Lower lobe of right lung (tissue), 2 donors: ENCODE measurements around the gene SMYD1. TPM values are rescaled to one million over a fixed set of nuclear protein-coding genes. Genes with fewer than 3 reads are reported as not detected.

Experiments
- ATAC-seq, 2 donors: fragments of 200-7000 bp; cut with Tn5 transposase; one replicate each; pipeline ENCODE4 v1.9.1; 2020 to 2022; ENCODE audit warnings: mild to moderate bottlenecking in 2 of 2, moderate library complexity in 2 of 2
- DNase-seq: peaks from one replicate; pipeline ENCODE4 v3.0.0-alpha.2; 2020
- H3K27ac ChIP-seq: fragments of 200-600 bp; one replicate; pipeline ENCODE4 v1.8.0; 2022
- H3K27me3 ChIP-seq: fragments of 200-600 bp; one replicate; pipeline ENCODE4 v1.8.0; 2022; ENCODE audit warnings: low read depth
- H3K36me3 ChIP-seq: fragments of 200-600 bp; one replicate; pipeline ENCODE4 v1.8.0; 2022; ENCODE audit warnings: mild to moderate bottlenecking
- H3K4me1 ChIP-seq: fragments of 200-600 bp; one replicate; pipeline ENCODE4 v1.8.0; 2022
- H3K4me3 ChIP-seq: fragments of 200-600 bp; one replicate; pipeline ENCODE4 v1.8.0; 2022; ENCODE audit warnings: mild to moderate bottlenecking
- H3K9me3 ChIP-seq: fragments of 200-600 bp; one replicate; pipeline ENCODE4 v1.8.0; 2022
- CTCF ChIP-seq: fragments of 200-600 bp; IDR thresholded peaks from one replicate; pipeline ENCODE4 v1.8.0; 2022; ENCODE audit warnings: antibody characterized with exemption, mild to moderate bottlenecking
- intact Hi-C: fragments of 100-400 bp; cut with DNase I; formaldehyde crosslinking; loops from one replicate; pipeline ENCODE4 v1.11.0; 2022
- total RNA-seq: library from RNA; stranded (reverse); fragmentation: NEBNext Ultra II Directional; extraction: Animal tissue kit (Norgen Biotek cat#: 25700); gene quantifications from one replicate; pipeline ENCODE4 v1.2.1, GENCODE V29; 2021
- donor health status: DM: no; HTN: yes; CAD: no; lungs with severe emphysema.

SMYD1 gene
- total RNA-seq, 1 donor from 2014 or later, result not detected

- Histone ChIP-seq H3K27me3 (no peaks in the 10 kb centered on the region), H3K36me3 (no peaks in the 10 kb centered on the region), H3K4me1 (no peaks in the 10 kb centered on the region), H3K27ac (no peak overlapping the region), H3K4me3 (no peak overlapping the region), H3K9me3 (no peaks in the 10 kb centered on the region)
- no peak for DNase-seq
- no peak for TF ChIP-seq CTCF
- intact Hi-C loops, result no loop called here
- ATAC-seq, result no peak
These were observed 15.2 kb downstream of the SMYD1 start for GRCh38 chr2:88082781-88083180.

- intact Hi-C loops, result no loop called here
- ATAC-seq, result no peak
- H3K36me3 ChIP-seq, result no peaks in the 10 kb centered on the region
- H3K4me3 ChIP-seq, result no peak overlapping the region
- no peak overlapping the region for H3K27ac ChIP-seq
- no peaks in the 10 kb centered on the region for H3K9me3 ChIP-seq
- no peak for TF ChIP-seq CTCF
- no peak for DNase-seq
- H3K27me3 ChIP-seq, result no peaks in the 10 kb centered on the region
- no peaks in the 10 kb centered on the region for H3K4me1 ChIP-seq
These were observed 17.5 kb downstream of the SMYD1 start for GRCh38 chr2:88085099-88085498.

GRCh38 chr2:88085602-88086001, 18.0 kb downstream of the SMYD1 start:
- no peak for TF ChIP-seq CTCF
- ATAC-seq, result no peak
- Histone ChIP-seq H3K9me3 (no peaks in the 10 kb centered on the region), H3K27ac (no peak overlapping the region), H3K27me3 (no peaks in the 10 kb centered on the region), H3K36me3 (no peaks in the 10 kb centered on the region), H3K4me1 (no peaks in the 10 kb centered on the region), H3K4me3 (no peak overlapping the region)
- intact Hi-C loops, result no loop called here
- DNase-seq, result no peak

GRCh38 chr2:88086401-88086800, 18.8 kb downstream of the SMYD1 start:
- ATAC-seq, result no peak
- intact Hi-C loops, result no loop called here
- no peak for TF ChIP-seq CTCF
- H3K4me1 ChIP-seq, result no peaks in the 10 kb centered on the region
- H3K27me3 ChIP-seq, result no peaks in the 10 kb centered on the region
- no peaks in the 10 kb centered on the region for H3K9me3 ChIP-seq
- no peaks in the 10 kb centered on the region for H3K36me3 ChIP-seq
- H3K27ac ChIP-seq, result no peak overlapping the region
- no peak overlapping the region for H3K4me3 ChIP-seq
- DNase-seq, result no peak

- H3K36me3 ChIP-seq, result no peaks in the 10 kb centered on the region
- intact Hi-C loops, result no loop called here
- H3K27ac ChIP-seq, result no peak overlapping the region
- ATAC-seq (no peak), DNase-seq (no peak)
- H3K4me3 ChIP-seq, result no peak overlapping the region
- H3K9me3 ChIP-seq, result no peaks in the 10 kb centered on the region
- H3K27me3 ChIP-seq, result no peaks in the 10 kb centered on the region
- no peaks in the 10 kb centered on the region for H3K4me1 ChIP-seq
- TF ChIP-seq CTCF, result no peak
These were observed 19.4 kb downstream of the SMYD1 start for GRCh38 chr2:88087073-88087472.

GRCh38 chr2:88087763-88088162, 20.1 kb downstream of the SMYD1 start:
- H3K9me3 ChIP-seq, result no peaks in the 10 kb centered on the region
- ATAC-seq, result no peak

More at GRCh38 chr2:88087763-88088162, 20.1 kb downstream of the SMYD1 start:
- DNase-seq, result no peak
- no peak overlapping the region for H3K27ac ChIP-seq
- no peaks in the 10 kb centered on the region for H3K36me3 ChIP-seq
- no peak for TF ChIP-seq CTCF
- H3K27me3 ChIP-seq, result no peaks in the 10 kb centered on the region
- H3K4me3 ChIP-seq, result no peak overlapping the region
- no peaks in the 10 kb centered on the region for H3K4me1 ChIP-seq
- intact Hi-C loops, result no loop called here
